A673 (cell line): ENCODE data around the gene SLCO1B1.

Source experiments
- EZH2 ChIP-seq: fragments of 200-600 bp; sonication (generic); IDR thresholded peaks from 2 replicates; pipeline ENCODE4 v1.6.1; 2017; ENCODE audit warnings: borderline replicate concordance, low read depth, mild to moderate bottlenecking, mixed read lengths, antibody characterized with exemption, low read length; ENCODE audit not compliant: poor library complexity, severe bottlenecking
- TF ChIP-seq, protein P1 (sequence below): fragments of 300-800, 200-600 bp; sonication (generic); conservative IDR thresholded peaks from 2 replicates; pipeline ENCODE4 v1.5.1; 2017; ENCODE audit warnings: low read depth, mild to moderate bottlenecking, antibody characterized with exemption, low read length, moderate library complexity, mixed read lengths

DNA sequence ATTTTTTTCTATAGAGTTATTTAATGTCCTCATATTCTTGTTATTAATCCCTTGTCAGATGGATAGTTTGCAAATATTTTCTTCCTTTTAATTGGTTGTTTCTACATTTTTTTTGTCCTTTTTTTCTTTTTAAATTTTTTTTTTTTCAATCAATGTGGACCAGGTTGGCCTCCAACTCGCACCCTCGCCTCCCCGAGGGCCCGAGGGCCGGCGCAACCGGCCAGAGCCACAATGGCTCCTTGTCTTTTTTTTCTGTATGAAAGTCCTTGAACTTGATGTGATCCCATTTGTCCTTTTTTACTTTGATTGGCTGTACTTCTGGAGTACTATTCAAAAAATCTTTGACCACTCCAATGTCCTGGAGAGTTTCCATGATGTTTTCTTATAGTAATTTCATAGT is 17.7 kb upstream of the SLCO1B1 start:
- TF ChIP-seq, protein P1, sequence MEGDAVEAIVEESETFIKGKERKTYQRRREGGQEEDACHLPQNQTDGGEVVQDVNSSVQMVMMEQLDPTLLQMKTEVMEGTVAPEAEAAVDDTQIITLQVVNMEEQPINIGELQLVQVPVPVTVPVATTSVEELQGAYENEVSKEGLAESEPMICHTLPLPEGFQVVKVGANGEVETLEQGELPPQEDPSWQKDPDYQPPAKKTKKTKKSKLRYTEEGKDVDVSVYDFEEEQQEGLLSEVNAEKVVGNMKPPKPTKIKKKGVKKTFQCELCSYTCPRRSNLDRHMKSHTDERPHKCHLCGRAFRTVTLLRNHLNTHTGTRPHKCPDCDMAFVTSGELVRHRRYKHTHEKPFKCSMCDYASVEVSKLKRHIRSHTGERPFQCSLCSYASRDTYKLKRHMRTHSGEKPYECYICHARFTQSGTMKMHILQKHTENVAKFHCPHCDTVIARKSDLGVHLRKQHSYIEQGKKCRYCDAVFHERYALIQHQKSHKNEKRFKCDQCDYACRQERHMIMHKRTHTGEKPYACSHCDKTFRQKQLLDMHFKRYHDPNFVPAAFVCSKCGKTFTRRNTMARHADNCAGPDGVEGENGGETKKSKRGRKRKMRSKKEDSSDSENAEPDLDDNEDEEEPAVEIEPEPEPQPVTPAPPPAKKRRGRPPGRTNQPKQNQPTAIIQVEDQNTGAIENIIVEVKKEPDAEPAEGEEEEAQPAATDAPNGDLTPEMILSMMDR: no peak
- TF ChIP-seq EZH2: no peak
